ENCODE results near the gene NKAIN4.

NKAIN4 gene

GRCh38 chr20:63273635-63274380, 19.5 kb upstream of the NKAIN4 start:
- DNase-seq: peak in 1 of 2 donors; percentile 12

GRCh38 chr20:63273059-63273579, 18.9 kb upstream of the NKAIN4 start:
- peak in 1 of 2 donors; percentile 22 for DNase-seq

GRCh38 chr20:63272105-63273058, 18.1 kb upstream of the NKAIN4 start, which contains the start of gene ARFGAP1:
Gene ARFGAP1 (plus strand): TSS chr20:63272813. CDS start chr20:63275581, 2,768 bp downstream.
- peak; percentile 87 to 89 for DNase-seq

GRCh38 chr20:63270606-63271325, 16.5 kb upstream of the NKAIN4 start:
- DNase-seq: no peak

- DNase-seq: no peak
These were observed 15.5 kb upstream of the NKAIN4 start for GRCh38 chr20:63269724-63270123.

- DNase-seq: no peak
These were observed 14.6 kb upstream of the NKAIN4 start for GRCh38 chr20:63268671-63269439.

- DNase-seq: no peak
These were observed 14.0 kb upstream of the NKAIN4 start for GRCh38 chr20:63268256-63268655.

GRCh38 chr20:63267691-63268090, 13.4 kb upstream of the NKAIN4 start:
- no peak for DNase-seq

GRCh38 chr20:63265891-63266515, 11.7 kb upstream of the NKAIN4 start:
- no peak for DNase-seq

GRCh38 chr20:63264519-63264918, 10.3 kb upstream of the NKAIN4 start:
- no peak for DNase-seq

GRCh38 chr20:63264000-63264399, 9.7 kb upstream of the NKAIN4 start:
- DNase-seq: no peak

- DNase-seq: no peak
These were observed 8.6 kb upstream of the NKAIN4 start for GRCh38 chr20:63262836-63263235.

- DNase-seq: no peak
These were observed 7.7 kb upstream of the NKAIN4 start for GRCh38 chr20:63261795-63262528.

- no peak for DNase-seq
These were observed 7.0 kb upstream of the NKAIN4 start for GRCh38 chr20:63261060-63261794.

- no peak for DNase-seq
These were observed 6.3 kb upstream of the NKAIN4 start for GRCh38 chr20:63260521-63260920.

GRCh38 chr20:63259734-63260460, 5.6 kb upstream of the NKAIN4 start:
- no peak for DNase-seq

GRCh38 chr20:63258781-63259180, 4.5 kb upstream of the NKAIN4 start:
- no peak for DNase-seq

GRCh38 chr20:63257629-63258028, 3.4 kb upstream of the NKAIN4 start:
- no peak for DNase-seq

GRCh38 chr20:63256954-63257353, 2.7 kb upstream of the NKAIN4 start:
- no peak for DNase-seq

Data from inflammatory macrophage treated with lipopolysaccharide for 1 hour (primary cell).